HL-60 (cell line): Measurements from ENCODE around the gene VAT1.
A peak's percentile ranks its signal among the peaks of the same experiment; 100 is the strongest.
"Not testable (repeated sequence)": the region's sequence is repeated elsewhere in the genome, so short reads cannot be mapped to it uniquely, and the experiment has no call there.

Source experiments
- DNase-seq, 2 experiments: peaks; one replicate each; pipeline ENCODE4 v3.0.0-alpha.2; 2010 to 2020; ENCODE audit warnings: low read depth in 1 of 2, low spot score in 1 of 2
- H3K27ac ChIP-seq: fragments of 250-450 bp; sonication (Bioruptor Pico); replicated peaks from 2 replicates; pipeline ENCODE4 v1.5.1; 2020; ENCODE audit warnings: mild to moderate bottlenecking, moderate library complexity
- H3K27me3 ChIP-seq: fragments of 250-450 bp; sonication (Bioruptor Pico); 2 replicates; pipeline ENCODE4 v1.5.1; 2021; ENCODE audit warnings: mild to moderate bottlenecking, moderate library complexity; ENCODE audit not compliant: insufficient read depth, poor library complexity, severe bottlenecking
- H3K4me3 ChIP-seq: replicated peaks from 2 replicates; pipeline ENCODE4 v1.5.1; 2011; ENCODE audit warnings: mild to moderate bottlenecking, control low read depth, low read length; ENCODE audit not compliant: insufficient read depth
- CTCF ChIP-seq: IDR thresholded peaks from one replicate; pipeline ENCODE4 v1.5.1; 2011; ENCODE audit warnings: low read length, control low read depth, inconsistent platforms; ENCODE audit not compliant: insufficient read depth
- GABPA ChIP-seq: IDR thresholded peaks from 2 replicates; pipeline ENCODE4 v1.6.1; 2012; ENCODE audit warnings: low read depth
- POLR2AphosphoS5 ChIP-seq: IDR thresholded peaks from 2 replicates; pipeline ENCODE4 v1.6.1; 2012; ENCODE audit warnings: low read depth
- REST ChIP-seq: IDR thresholded peaks from 2 replicates; pipeline ENCODE4 v1.6.1; 2012; ENCODE audit warnings: low read depth; ENCODE audit not compliant: insufficient replicate concordance
- SPI1 ChIP-seq: IDR thresholded peaks from 2 replicates; pipeline ENCODE4 v1.6.1; 2012; ENCODE audit warnings: low read depth, mild to moderate bottlenecking, borderline replicate concordance

The VAT1 gene

GRCh38 chr17:42980274-42980765 lies 41.9 kb downstream of the VAT1 start, which contains the start of gene RUNDC1:
Gene RUNDC1 (plus strand): TSS chr17:42980565. CDS start chr17:42980577, 12 bp downstream.
- DNase-seq = peak; percentile 69 to 89
- TF ChIP-seq CTCF = no peak
- peak; percentile 14 for TF ChIP-seq REST
- no peak for TF ChIP-seq GABPA
- no peak for TF ChIP-seq SPI1
- TF ChIP-seq POLR2AphosphoS5 = no peak; the same call in 1 of the 2 replicates
- Histone ChIP-seq H3K27me3 (no peaks in the 10 kb centered on the region), H3K4me3 (peak within 1 kb of the TSS; percentile 93), H3K27ac (peak within 1 kb of the TSS; percentile 79)

GRCh38 chr17:42979511-42980273 lies 42.5 kb downstream of the VAT1 start, which contains the start of gene PTGES3L:
Gene PTGES3L (minus strand): TSS chr17:42980080. CDS start chr17:42980053, 27 bp downstream.
- peak within 1 kb of the TSS; percentile 79 for H3K27ac ChIP-seq
- TF ChIP-seq GABPA = 0 out of 2 replicates have a peak, but pooled peaks have one; percentile 17
- TF ChIP-seq SPI1 = no peak
- no peak for TF ChIP-seq REST
- TF ChIP-seq POLR2AphosphoS5 = no peak
- no peak for TF ChIP-seq CTCF
- H3K4me3 ChIP-seq = peak within 1 kb of the TSS; percentile 93
- peak in 1 of 2 experiments; percentile 32 for DNase-seq
- no peaks in the 10 kb centered on the region for H3K27me3 ChIP-seq

GRCh38 chr17:42975701-42976100 lies 46.5 kb downstream of the VAT1 start:
- not testable (repeated sequence) for H3K27ac ChIP-seq, H3K27me3 ChIP-seq, H3K4me3 ChIP-seq, DNase-seq

GRCh38 chr17:42975265-42975664 lies 46.9 kb downstream of the VAT1 start:
- H3K27me3 ChIP-seq = no peaks in the 10 kb centered on the region
- no peak for DNase-seq
- TF ChIP-seq POLR2AphosphoS5 (no peak), REST (no peak), CTCF (no peak), SPI1 (no peak), GABPA (no peak)
- H3K27ac ChIP-seq = no peak overlapping the region
- no peak overlapping the region for H3K4me3 ChIP-seq

- DNase-seq, H3K27ac ChIP-seq, H3K4me3 ChIP-seq, H3K27me3 ChIP-seq: not testable (repeated sequence)
Measured at GRCh38 chr17:42973323-42973722, 48.9 kb downstream of the VAT1 start.
